ENCODE results near the gene PDE9A. TPM values are rescaled to one million over a fixed set of nuclear protein-coding genes. Genes with fewer than 3 reads are reported as not detected.

PDE9A gene
- total RNA-seq, 1 donor from 2014 or later = 12.3 TPM

DNA sequence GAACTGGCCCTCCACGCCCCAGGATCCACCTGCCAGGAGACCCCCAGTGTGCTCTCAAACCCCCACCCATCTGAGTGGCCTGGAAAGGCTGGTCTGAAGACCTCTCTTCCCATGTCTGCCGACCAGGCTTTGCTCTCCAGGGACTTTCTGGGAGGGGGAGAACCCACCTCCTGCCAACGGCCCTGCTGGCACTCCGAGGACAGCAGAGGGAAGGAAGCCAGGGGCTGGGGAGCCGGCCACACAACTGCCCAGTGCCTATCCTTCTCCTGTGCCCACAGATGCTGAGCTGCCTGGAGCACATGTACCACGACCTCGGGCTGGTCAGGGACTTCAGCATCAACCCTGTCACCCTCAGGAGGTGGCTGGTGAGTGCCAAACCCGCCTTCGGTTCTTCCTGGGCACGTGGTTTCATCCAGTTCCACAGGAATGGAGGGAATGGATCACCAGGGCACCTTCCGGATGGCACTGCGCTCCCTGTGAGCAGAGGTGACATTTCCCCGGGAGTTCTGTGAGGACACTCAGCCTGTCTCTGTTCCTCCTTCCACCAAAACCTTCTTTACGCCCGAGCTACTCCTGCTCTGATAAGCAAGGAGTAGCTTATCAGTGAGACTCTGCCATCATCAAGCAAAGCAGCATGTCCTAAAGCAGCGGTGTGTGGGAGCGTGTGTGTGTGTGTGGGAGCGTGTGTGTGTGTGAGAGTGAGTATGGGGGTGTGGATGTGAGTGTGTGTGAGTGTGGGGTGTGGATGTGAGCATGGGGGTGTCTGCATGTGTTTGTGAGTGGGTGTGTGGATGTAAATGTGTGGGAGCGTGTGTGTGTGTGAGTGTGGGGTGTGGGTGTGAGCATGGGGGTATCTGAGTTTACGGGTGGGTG is 105.5 kb downstream of the PDE9A start:
- no peak overlapping the region for H3K27ac Mint-ChIP-seq (ENCODE audit: unreplicated experiment)
- H3K4me3 Mint-ChIP-seq (ENCODE audit: unreplicated experiment) = no peak overlapping the region
- no peaks in the 10 kb centered on the region for H3K27me3 Mint-ChIP-seq (ENCODE audit: unreplicated experiment)
- H3K36me3 Mint-ChIP-seq (ENCODE audit: unreplicated experiment) = peaks cover 3% of the 10 kb centered on the region
- H3K9me3 Mint-ChIP-seq (ENCODE audit: unreplicated experiment) = no peaks in the 10 kb centered on the region
- no peaks in the 10 kb centered on the region for H3K4me1 Mint-ChIP-seq (ENCODE audit: unreplicated experiment)
- DNase-seq (ENCODE audit: extremely low spot score, unreplicated experiment) = no peak
- TF ChIP-seq, protein P1, sequence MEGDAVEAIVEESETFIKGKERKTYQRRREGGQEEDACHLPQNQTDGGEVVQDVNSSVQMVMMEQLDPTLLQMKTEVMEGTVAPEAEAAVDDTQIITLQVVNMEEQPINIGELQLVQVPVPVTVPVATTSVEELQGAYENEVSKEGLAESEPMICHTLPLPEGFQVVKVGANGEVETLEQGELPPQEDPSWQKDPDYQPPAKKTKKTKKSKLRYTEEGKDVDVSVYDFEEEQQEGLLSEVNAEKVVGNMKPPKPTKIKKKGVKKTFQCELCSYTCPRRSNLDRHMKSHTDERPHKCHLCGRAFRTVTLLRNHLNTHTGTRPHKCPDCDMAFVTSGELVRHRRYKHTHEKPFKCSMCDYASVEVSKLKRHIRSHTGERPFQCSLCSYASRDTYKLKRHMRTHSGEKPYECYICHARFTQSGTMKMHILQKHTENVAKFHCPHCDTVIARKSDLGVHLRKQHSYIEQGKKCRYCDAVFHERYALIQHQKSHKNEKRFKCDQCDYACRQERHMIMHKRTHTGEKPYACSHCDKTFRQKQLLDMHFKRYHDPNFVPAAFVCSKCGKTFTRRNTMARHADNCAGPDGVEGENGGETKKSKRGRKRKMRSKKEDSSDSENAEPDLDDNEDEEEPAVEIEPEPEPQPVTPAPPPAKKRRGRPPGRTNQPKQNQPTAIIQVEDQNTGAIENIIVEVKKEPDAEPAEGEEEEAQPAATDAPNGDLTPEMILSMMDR (IDR thresholded peaks at IDR 0.05) = no peak

DNA sequence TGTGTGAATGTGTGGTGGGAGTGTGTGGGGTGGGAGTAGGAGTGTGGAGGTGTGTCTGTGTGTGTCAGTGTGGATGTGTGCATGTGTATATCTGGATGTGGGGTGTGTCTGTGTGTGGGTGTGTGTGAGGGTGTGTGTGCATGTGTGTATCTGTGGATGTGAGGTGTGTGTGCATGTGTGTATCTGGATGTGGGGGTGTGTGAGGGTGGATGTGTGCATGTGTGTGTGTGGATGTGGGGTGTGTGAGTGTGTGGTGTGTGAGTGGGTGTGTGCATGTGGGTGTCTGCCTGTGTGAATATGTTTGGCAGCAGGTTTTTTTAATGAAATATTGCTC is 106.1 kb downstream of the PDE9A start:
- Mint-ChIP-seq H3K27me3 (ENCODE audit: unreplicated experiment) (no peaks in the 10 kb centered on the region), H3K9me3 (ENCODE audit: unreplicated experiment) (no peaks in the 10 kb centered on the region), H3K36me3 (ENCODE audit: unreplicated experiment) (peaks cover 3% of the 10 kb centered on the region), H3K4me3 (ENCODE audit: unreplicated experiment) (no peak overlapping the region), H3K27ac (ENCODE audit: unreplicated experiment) (no peak overlapping the region), H3K4me1 (ENCODE audit: unreplicated experiment) (no peaks in the 10 kb centered on the region)
- TF ChIP-seq, protein P1 (IDR thresholded peaks at IDR 0.05) = no peak
- no peak for DNase-seq (ENCODE audit: extremely low spot score, unreplicated experiment)

DNA sequence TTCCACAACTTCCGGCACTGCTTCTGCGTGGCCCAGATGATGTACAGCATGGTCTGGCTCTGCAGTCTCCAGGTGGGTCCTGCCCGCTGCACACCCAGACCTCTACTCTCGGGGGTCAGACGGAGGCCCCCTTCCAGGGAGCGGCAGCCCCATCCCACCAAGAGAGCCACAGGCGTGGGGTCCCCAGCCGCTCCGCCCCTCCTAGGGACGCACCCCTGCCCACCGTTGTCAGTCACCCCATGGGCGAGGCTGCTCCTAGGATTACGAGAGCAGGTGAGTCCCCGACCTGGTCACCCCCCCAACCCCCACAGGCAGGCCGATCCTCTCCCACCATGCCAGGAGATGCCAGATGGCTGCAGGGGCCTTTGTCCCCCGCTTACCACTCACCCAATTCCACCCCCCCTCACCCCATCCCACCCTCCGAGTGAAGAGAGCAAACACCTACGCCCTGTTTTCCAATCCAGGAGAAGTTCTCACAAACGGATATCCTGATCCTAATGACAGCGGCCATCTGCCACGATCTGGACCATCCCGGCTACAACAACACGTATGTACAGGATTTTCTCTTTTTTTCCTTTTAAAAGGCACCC is 107.0 kb downstream of the PDE9A start:
- no peaks in the 10 kb centered on the region for H3K27me3 Mint-ChIP-seq (ENCODE audit: unreplicated experiment)
- TF ChIP-seq, protein P1 (IDR thresholded peaks at IDR 0.05) = no peak
- no peak overlapping the region for H3K4me3 Mint-ChIP-seq (ENCODE audit: unreplicated experiment)
- H3K27ac Mint-ChIP-seq (ENCODE audit: unreplicated experiment) = no peak overlapping the region
- H3K9me3 Mint-ChIP-seq (ENCODE audit: unreplicated experiment) = no peaks in the 10 kb centered on the region
- H3K4me1 Mint-ChIP-seq (ENCODE audit: unreplicated experiment) = no peaks in the 10 kb centered on the region
- no peak for DNase-seq (ENCODE audit: extremely low spot score, unreplicated experiment)
- H3K36me3 Mint-ChIP-seq (ENCODE audit: unreplicated experiment) = peaks cover under 1% of the 10 kb centered on the region

DNA sequence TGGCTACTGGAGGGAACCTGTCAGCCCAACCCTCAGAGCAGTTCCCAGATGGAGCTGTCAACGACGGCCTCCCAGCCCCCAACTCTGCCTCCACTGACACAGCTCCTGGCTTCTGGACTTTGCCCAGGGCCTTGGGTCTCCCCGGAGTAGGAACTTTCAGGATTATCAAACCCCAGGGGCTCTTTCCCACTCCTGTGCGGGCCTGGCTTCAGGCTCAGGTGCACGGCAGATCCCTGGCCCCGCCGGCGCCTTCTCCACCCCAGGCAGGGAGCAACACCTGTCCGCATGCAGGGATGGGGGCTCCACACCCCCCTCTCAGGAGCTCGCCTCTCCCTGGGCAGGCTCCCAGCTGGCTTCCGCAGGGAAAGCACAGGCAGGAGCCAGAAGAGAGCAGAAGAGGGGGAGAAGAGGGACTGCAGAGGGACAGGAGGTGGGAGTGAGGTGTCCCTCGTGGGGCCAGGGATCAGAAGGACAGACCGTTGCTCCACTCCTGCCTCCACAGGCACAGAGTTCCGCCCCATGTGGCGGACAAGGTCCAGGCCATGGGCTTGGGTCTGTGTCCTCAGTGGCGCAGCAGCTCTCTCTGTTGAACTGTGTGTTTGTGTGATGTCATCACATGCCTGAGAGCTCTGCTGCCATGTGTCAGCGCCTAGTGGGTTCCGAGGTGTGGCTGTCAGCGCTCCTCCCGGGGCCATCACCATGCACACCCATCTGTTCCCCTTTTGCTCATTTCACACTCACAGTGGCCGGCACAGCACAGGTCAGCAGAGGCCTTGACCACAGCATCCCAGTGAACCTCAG is 107.7 kb downstream of the PDE9A start:
- Mint-ChIP-seq H3K4me1 (ENCODE audit: unreplicated experiment) (no peaks in the 10 kb centered on the region), H3K36me3 (ENCODE audit: unreplicated experiment) (no peaks in the 10 kb centered on the region), H3K4me3 (ENCODE audit: unreplicated experiment) (no peak overlapping the region), H3K9me3 (ENCODE audit: unreplicated experiment) (no peaks in the 10 kb centered on the region), H3K27ac (ENCODE audit: unreplicated experiment) (no peak overlapping the region), H3K27me3 (ENCODE audit: unreplicated experiment) (no peaks in the 10 kb centered on the region)
- TF ChIP-seq, protein P1 (IDR thresholded peaks at IDR 0.05) = no peak
- no peak for DNase-seq (ENCODE audit: extremely low spot score, unreplicated experiment)
